ENCODE results near the gene XXYLT1.
A peak's percentile ranks its signal among the peaks of the same experiment; 100 is the strongest.

XXYLT1 gene

DNA sequence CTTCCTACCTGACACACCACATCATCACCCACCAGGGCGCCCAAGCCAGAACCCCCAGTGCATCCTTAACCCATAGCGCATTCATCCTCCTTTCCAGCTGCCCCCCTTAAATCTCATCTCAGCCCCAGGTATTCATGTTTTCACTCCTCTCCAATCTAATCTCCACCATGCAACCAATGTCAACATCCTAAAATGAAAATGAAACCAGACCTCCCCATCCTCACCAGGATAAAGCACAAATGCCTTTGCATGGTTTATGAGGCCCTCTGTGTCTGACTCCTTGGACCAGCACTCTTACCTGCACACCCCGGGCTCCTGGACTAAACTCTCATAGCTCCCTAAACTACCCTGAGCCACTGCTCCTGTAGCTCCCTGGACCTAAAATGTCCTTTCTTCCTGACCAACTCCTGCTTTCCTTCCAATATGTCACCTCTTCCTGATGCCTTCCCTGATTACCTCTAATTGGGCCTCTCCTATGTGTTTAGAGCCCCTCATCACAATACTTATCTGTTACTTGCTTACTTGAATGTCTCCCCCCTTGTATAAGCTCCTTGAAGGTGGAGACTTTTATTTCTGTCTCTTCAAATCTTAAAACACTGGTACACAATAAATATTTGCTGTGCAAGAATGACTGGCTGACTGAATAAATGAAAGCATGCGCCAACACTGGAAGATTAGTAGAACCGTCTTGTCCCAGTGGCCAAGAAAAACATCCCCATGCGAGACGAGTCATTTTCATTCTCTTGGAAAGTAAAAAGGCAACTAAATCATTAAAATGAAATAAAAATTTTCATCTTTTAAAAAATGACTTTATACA, 142.5 kb downstream of the XXYLT1 start:
- no peak for DNase-seq

DNA sequence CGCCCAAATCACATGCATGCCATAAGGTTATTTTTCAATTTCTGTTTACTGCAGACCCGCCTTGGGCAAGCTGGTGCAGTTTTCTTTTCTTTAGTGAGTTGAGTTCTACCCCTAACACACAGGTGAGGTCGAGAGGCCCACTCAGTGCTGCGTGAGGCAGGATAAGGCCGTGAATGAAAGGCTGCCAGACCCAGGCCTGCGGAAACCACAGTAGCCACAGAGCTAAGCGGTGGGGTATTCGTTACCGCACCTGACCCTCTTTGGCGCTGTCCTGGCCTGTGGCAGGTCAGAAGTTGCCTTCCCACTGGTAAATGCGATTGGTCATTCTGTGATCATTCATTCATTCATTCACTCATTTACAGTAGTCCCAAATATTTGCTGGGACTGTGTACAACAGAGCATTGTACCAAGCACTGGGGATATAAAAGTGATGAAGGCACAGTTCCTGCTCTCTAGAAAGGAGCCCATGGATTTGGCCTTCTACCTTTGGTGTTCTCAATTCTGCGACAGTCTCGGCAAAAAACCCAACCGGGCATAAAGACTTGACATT, 144.8 kb downstream of the XXYLT1 start:
- no peak for DNase-seq

GRCh38 chr3:195125646-195126045, 145.3 kb downstream of the XXYLT1 start:
- DNase-seq: no peak

- no peak for DNase-seq
These were observed 146.5 kb downstream of the XXYLT1 start for GRCh38 chr3:195124378-195124992.

- no peak for DNase-seq
These were observed 147.7 kb downstream of the XXYLT1 start for GRCh38 chr3:195123281-195123691.

DNA sequence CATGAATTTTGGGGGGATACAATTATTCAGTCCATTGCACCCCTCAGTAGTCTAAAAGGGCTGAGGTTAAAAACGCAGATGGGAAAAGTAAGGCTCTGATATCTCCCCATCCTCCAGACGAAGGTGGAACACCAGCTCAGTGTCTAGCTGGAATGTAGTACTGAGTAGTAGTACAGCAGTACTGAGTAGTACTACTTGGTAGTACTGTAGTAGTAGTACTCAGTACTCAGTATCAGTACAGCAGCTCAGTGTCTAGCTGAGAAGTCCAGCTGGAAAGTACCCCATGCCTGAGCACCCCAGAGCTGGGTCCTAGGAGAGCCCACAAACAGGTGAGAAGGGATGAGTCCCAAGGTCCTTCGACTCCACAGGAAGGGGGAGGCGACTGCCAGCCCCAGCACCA, 148.7 kb downstream of the XXYLT1 start:
- no peak for DNase-seq

DNA sequence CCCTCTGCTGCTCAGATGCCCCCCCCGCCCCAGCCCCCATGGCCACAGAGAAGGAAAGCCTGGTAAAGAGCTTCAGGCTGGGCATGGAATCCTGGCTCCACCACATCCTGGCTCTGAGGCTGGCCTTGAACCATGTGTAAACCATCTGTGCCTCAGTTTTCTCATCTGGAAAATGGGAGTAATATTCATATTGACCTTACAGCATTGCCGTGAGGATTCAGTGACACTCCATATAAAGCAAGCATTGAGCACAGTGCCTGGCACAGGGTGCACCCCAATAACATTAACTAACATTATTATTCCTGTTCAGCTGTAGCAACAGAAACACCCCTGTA, 150.7 kb downstream of the XXYLT1 start:
- no peak for DNase-seq

DNA sequence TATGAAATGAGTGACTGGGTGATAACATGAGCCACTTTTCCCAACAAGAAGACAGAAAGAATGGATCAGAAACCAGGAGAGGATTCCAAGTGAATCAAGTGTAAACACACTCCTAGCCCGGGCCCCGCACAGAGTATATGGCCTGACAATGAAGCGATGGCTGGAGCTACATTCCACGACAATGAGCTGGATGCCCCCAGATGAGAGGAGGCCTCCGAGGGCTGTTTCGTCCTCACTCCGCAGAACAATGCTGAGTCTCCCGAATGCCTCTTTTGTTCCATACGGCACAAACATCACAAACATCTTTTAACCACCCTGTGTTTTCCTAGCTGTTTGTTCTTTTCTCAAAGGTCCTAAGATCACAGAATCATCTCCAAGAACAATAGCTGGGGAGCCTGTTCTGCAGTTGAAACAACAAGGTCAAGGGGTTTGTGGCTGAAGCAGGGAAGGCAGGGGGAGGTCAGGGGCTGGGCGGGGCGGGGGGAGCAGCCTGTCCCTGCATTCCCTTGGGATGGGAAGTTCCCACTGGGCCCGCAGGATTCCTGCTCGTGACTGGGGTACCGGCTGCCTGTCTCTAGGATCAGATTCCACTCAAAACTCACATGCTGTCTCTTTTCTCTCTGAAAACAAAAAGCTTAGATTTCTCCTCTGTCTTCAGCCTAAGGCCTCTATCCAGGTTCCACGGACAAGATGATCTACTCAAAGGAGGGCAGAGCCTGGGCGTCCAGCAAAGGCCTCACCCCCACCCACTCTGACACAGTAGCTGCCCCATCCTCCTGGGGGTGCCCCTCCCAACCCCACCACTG, 151.3 kb downstream of the XXYLT1 start:
- DNase-seq: no peak

DNA sequence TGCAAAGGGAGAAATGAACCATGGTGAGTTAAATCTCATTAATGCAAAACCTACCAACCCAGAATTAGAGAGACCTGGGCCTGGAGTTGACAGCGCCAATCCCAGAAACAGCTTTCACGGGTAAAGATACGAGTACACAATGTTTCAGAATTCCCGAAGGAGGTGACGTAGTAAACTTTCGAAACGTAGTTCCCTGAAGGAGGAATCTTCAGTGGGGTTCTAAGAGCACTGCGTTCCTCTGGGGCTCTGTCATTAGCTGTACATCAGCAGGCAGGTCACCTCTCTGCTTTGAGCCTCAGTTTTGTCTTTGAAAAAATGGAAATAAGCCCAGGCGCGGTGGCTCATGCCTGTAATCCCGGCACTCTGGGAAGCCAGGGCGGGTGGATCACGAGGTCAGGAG, 152.3 kb downstream of the XXYLT1 start:
- no peak for DNase-seq

GRCh38 chr3:195117978-195118581, 152.9 kb downstream of the XXYLT1 start:
- DNase-seq: no peak

DNA sequence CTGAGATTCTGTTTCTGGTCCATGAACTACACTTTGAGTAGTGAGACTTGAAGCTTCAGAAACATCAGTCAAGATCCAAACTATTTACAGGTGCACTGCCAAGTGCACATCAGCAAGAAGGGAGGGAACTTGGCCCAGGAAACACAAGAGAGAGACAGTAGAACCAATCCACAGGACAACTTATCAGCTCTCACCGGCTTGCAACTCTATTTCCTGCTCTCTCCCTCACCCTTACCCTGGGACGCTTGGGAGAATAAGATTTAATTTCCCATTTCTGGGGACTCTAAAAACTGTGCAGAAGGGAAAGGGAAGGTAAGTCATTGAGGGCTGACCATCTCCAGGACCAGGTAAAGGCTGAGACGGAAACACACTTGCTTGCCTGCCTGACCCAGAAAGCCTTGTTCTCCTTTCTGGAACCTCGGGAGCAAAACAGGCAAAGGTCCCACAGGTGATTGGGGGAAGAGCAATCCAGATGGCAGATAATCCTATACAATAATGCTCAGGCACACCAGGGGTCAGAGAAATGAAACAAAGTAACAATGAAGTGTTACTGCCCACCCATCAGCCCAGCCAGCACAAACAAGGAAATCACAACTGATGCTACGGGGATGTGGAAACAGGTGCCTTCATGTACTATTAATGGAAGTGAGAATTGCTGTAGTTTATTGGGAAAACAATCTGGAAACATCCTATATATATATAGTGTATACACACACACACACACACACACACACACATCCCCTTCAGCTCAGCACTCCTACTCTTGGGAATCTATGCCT, 154.4 kb downstream of the XXYLT1 start:
- DNase-seq: no peak

DNA sequence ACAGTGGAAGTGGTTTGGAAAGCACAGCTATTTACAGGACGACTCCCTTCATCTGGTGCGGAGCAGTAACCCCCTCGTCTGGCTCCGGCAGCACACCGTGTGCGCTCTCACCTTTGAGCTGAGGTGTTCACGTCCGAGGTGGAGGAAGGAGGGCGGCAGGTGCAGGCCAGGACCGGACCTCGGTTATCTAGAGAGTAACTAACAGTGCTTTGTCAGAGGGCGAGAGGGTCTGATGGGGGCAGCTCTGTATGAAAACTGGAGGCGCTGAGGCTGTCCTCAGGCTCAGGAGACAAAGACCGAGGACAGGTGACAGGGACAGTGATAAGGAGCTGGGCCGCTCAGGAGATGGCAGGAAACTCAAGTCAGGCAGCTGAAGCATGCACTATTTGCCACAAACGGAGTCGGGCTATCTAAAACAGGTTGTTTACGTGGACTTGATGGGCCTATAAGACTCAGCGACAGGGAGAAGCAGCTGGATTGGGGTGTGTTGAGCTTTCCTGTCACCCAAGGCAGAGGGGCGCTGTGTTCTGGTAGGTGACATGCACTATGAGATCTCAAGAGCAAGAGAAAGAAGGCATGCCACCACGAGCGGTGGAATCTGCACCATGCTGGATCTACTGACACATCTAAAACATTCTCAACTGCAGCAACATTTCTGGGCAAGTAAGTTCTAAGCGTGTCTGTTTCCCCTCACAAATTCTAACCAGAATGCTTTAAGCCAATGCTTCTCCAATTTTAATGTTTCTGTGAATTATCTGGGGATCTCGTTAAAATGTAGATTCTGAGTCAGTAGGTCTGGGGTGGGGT, 155.2 kb downstream of the XXYLT1 start:
- DNase-seq: no peak

- DNase-seq: no peak
These were observed 156.0 kb downstream of the XXYLT1 start for GRCh38 chr3:195114786-195115599.

GRCh38 chr3:195113536-195114425, 157.2 kb downstream of the XXYLT1 start:
- DNase-seq: no peak

DNA sequence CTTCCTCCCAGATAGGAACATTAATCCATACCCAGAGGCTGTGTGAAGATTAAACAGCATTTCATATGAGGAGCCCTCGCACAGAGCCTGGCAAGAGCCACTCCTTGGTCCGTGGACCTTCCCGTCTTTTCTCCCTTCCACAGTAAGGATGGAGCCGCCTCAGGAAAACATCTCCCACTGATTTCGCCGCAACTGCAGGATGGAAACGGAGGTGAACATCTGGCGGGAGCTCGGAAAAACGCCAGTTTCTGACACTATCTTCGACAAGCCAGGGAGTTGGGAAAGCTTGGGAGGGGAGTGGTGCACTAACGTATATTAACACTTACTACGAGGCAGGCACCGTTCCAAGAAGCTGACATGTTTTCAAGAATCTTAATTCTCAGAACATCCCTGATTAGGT, 157.9 kb downstream of the XXYLT1 start:
- DNase-seq: no peak

GRCh38 chr3:195112361-195112791, 158.6 kb downstream of the XXYLT1 start:
- DNase-seq: no peak

DNA sequence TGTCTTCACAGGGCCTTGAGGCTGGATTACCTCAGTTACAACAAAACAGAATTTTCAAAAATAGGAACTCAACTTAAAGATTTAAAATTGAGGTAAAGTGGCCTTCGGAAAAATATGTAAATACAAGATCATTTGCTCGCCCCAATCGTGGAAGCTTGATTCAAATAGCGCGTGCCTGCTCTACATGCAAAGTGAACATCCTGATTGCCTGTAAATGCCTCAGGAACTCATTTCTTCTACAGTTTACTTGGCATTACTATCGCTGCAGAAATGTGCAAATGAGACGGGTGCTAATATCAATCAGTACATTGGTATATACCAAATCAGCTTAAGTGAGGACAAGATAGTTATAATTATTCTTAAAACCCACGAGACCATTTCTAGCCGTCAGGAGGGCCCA, 159.2 kb downstream of the XXYLT1 start:
- DNase-seq: no peak

DNA sequence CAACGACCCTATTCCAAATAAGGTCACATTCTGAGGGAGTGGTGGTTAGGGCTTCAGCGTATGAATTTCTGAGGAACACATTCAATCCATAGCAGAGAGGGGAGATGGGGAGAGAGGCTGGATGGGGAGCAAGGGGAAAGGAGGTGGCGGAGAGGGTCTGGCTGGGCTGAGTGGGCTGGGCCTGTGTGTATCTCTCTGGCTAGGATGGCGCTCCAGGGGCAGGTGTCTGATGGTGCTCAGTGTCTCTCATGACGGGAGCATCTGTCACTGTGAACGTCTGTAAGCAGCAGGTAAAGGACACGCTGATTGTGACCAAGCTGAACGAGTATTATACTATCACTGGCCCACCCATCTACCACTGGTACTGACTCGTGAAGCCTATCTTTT, 159.6 kb downstream of the XXYLT1 start:
- DNase-seq: no peak

DNA sequence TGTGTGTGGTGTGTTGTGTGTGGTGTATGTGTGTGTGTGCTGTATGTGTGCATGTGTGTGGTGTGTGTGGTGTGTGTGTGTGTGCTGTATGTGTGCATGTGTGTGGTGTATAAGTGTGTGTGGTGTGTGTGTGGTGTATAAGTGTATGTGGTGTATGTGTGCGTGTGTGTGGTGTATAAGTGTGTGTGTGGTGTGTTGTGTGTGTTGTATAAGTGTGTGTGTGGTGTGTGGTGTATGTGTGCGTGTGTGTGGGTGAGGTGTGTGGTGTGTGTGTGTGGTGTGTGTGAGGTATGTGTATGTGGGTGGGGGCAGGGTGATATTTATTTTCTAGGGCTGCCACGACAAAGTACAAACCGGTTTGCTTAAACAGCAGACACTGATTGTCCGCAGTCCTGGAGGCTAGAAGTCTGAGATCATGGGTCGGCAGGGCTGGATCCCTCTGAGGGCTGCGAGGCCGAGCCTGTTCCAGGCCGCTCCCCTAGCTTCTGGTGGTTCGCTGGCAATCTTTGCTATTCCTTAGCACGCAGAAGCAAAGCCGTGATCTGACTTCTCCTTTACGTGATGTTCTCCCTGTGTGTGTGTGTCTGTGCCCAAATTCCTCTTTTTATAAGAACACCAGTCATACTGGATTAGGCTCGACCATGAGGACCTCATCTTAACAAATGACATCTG, 160.2 kb downstream of the XXYLT1 start:
- peak in 1 of 2 donors; percentile 22 for DNase-seq
